ENCODE data around the gene PKHD1.

PKHD1 gene

GRCh38 chr6:51569594-51569993 lies 517.8 kb downstream of the PKHD1 start:
- ChIA-PET POLR2A (no interaction called here), CTCF (interaction anchor here (0.6 kb wide), 3 partner anchors 9 to 446 kb away, joined by 3 read pairs; no protein-coding TSS in a partner anchor)
- no peak for DNase-seq (ENCODE audit: extremely low spot score)
- no peak for TF ChIP-seq SP1 (IDR thresholded peaks at IDR 0.05)
- TF ChIP-seq BHLHE40 (IDR thresholded peaks at IDR 0.05; ENCODE audit: borderline replicate concordance) = no peak
- TF ChIP-seq FOXA1 (IDR thresholded peaks at IDR 0.05) = no peak
- TF ChIP-seq NFRKB (IDR thresholded peaks at IDR 0.05) = no peak
- TF ChIP-seq LEF1 (IDR thresholded peaks at IDR 0.05; ENCODE audit: borderline replicate concordance) = no peak
- TF ChIP-seq FOXK2 (IDR thresholded peaks at IDR 0.05) = no peak
- TF ChIP-seq TARDBP (IDR thresholded peaks at IDR 0.05) = no peak
- TF ChIP-seq L3MBTL2 (conservative IDR thresholded peaks at IDR 0.05) = no peak
- no peak for TF ChIP-seq ELF4 (IDR thresholded peaks at IDR 0.05)
- TF ChIP-seq ZNF384 (IDR thresholded peaks at IDR 0.05) = no peak

- no peak for TF ChIP-seq ELF4 (IDR thresholded peaks at IDR 0.05)
- no peak for TF ChIP-seq ARNT (IDR thresholded peaks at IDR 0.05)
- TF ChIP-seq PKNOX1 (IDR thresholded peaks at IDR 0.05) = no peak
- no peak for TF ChIP-seq FOXM1 (IDR thresholded peaks at IDR 0.05; ENCODE audit: borderline replicate concordance)
- TF ChIP-seq SUZ12 (IDR thresholded peaks at IDR 0.05) = no peak
- TF ChIP-seq FOXA1 (IDR thresholded peaks at IDR 0.05) = no peak
- POLR2A ChIA-PET = no interaction called here
- CTCF ChIA-PET = no interaction called here
- no peak for DNase-seq (ENCODE audit: extremely low spot score)
Observed at GRCh38 chr6:51568771-51569170, 518.6 kb downstream of the PKHD1 start.

GRCh38 chr6:51565472-51565871 lies 521.9 kb downstream of the PKHD1 start:
- POLR2A ChIA-PET = no interaction called here
- DNase-seq (ENCODE audit: extremely low spot score) = no peak
- CTCF ChIA-PET = no interaction called here
- TF ChIP-seq ELF4 (IDR thresholded peaks at IDR 0.05) = no peak
- no peak for TF ChIP-seq NFRKB (IDR thresholded peaks at IDR 0.05)
- no peak for TF ChIP-seq TARDBP (IDR thresholded peaks at IDR 0.05)
- TF ChIP-seq LEF1 (IDR thresholded peaks at IDR 0.05; ENCODE audit: borderline replicate concordance) = no peak
- TF ChIP-seq ARNT (IDR thresholded peaks at IDR 0.05) = no peak
- no peak for TF ChIP-seq SUZ12 (IDR thresholded peaks at IDR 0.05)
- TF ChIP-seq PKNOX1 (IDR thresholded peaks at IDR 0.05) = no peak
- TF ChIP-seq SP1 (IDR thresholded peaks at IDR 0.05) = no peak
- no peak for TF ChIP-seq L3MBTL2 (conservative IDR thresholded peaks at IDR 0.05)
- no peak for TF ChIP-seq CTBP1 (IDR thresholded peaks at IDR 0.05; ENCODE audit: borderline replicate concordance)
- TF ChIP-seq FOXM1 (IDR thresholded peaks at IDR 0.05; ENCODE audit: borderline replicate concordance) = no peak
- no peak for TF ChIP-seq FOXA1 (IDR thresholded peaks at IDR 0.05)
- no peak for TF ChIP-seq FOXK2 (IDR thresholded peaks at IDR 0.05)
- no peak for TF ChIP-seq BHLHE40 (IDR thresholded peaks at IDR 0.05; ENCODE audit: borderline replicate concordance)
- no peak for TF ChIP-seq ZNF384 (IDR thresholded peaks at IDR 0.05)
- no peak for TF ChIP-seq HDGF (IDR thresholded peaks at IDR 0.05; ENCODE audit: borderline replicate concordance)
